ENCODE data around the gene MT2A.

- no peak for TF ChIP-seq CTCF (IDR thresholded peaks at IDR 0.05 in 8 of 11, conservative IDR thresholded peaks at IDR 0.05 in 3 of 11)
- TF ChIP-seq POLR2AphosphoS5 (IDR thresholded peaks at IDR 0.05), result no peak
These were observed 38.4 kb upstream of the MT2A start for GRCh38 chr16:56569971-56570370.
